ENCODE measurements around the gene HIVEP3.

- no peak for TF ChIP-seq CTCF (IDR thresholded peaks at IDR 0.05; ENCODE audit: insufficient read depth, low read depth, low read length)
- no peak for TF ChIP-seq EZH2 (IDR thresholded peaks at IDR 0.05; ENCODE audit: insufficient read depth, low read length)
Measured at GRCh38 chr1:41696381-41696780, 222.3 kb downstream of the HIVEP3 start.

Measured in astrocyte (in vitro differentiated cells and primary cell).